ENCODE data around the gene TAF7L. TPM values are rescaled to one million over a fixed set of nuclear protein-coding genes. Genes with fewer than 3 reads are reported as not detected.
"Not testable (repeated sequence)": the region's sequence is repeated elsewhere in the genome, so short reads cannot be mapped to it uniquely, and the experiment has no call there.

The TAF7L gene, protein sequence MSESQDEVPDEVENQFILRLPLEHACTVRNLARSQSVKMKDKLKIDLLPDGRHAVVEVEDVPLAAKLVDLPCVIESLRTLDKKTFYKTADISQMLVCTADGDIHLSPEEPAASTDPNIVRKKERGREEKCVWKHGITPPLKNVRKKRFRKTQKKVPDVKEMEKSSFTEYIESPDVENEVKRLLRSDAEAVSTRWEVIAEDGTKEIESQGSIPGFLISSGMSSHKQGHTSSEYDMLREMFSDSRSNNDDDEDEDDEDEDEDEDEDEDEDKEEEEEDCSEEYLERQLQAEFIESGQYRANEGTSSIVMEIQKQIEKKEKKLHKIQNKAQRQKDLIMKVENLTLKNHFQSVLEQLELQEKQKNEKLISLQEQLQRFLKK
- polyA plus RNA-seq (2012; ENCODE audit: insufficient read depth, insufficient read length, low read depth), result 2.5 TPM

DNA sequence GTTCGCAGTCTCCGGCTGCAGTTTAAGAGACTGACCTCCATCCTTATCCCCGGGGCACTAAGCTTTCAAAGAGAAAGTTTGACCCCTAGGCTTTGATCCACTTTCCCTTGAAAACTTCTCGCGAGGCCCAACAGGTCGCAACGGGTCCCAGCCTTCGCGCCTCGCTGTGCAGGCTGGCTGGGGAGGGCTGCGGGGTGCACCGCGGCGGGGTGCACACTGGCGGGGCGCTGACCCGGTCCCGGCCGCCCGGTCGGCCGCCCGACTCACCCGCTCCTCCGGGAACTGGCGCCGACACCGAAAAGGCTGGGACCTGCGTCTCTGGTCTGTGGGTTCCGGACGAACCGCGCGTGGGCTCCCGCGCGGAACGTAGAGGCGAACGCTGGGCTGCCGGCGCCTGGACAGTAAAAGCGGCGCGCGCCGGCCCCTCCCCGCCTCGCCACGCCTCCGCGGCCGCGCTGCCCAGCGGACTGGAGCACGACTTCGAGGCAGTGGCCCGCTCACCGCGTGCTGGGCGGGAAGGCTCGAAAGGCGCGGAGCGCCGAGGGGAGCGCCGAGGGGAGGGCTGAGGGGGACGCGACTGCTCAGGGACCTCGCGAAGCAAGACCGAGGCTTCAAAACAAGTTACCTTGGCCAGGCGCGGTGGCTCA lies at the start of gene TAF7L:
TSS of gene TAF7L (minus strand) at position 378 of the 647 bp plus-strand sequence. CDS start 3,791 bp downstream, outside the sequence.
- no peaks in the 10 kb centered on the region for H3K9me3 ChIP-seq

DNA sequence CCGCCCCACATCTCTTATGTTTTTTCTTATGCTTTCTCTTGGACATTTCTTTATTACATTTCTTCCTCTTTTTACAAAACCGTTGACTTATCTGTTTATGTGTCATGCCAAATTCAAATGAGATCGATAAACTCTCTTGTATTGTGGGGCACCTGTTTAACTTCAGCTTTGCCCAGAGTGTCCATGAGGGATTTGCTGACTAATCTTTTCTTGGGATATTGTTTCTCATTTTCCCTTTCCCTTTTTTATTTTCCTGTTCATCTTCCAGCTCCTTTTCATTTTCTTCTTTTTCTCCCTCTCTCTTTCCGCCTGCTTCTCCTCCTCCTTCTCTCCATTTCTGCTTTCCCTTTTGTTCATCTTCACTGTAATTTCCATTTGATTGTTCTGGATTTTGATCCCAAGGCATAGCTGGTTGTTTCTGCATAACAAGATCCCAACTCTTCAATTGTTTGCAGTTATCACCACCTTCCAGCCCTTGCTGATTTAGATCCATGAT lies 46.7 kb upstream of the TAF7L start:
- no peaks in the 10 kb centered on the region for H3K36me3 ChIP-seq
- no peaks in the 10 kb centered on the region for H3K27me3 ChIP-seq
- TF ChIP-seq, protein P1, sequence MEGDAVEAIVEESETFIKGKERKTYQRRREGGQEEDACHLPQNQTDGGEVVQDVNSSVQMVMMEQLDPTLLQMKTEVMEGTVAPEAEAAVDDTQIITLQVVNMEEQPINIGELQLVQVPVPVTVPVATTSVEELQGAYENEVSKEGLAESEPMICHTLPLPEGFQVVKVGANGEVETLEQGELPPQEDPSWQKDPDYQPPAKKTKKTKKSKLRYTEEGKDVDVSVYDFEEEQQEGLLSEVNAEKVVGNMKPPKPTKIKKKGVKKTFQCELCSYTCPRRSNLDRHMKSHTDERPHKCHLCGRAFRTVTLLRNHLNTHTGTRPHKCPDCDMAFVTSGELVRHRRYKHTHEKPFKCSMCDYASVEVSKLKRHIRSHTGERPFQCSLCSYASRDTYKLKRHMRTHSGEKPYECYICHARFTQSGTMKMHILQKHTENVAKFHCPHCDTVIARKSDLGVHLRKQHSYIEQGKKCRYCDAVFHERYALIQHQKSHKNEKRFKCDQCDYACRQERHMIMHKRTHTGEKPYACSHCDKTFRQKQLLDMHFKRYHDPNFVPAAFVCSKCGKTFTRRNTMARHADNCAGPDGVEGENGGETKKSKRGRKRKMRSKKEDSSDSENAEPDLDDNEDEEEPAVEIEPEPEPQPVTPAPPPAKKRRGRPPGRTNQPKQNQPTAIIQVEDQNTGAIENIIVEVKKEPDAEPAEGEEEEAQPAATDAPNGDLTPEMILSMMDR (IDR thresholded peaks at IDR 0.05; ENCODE audit: low read depth, low read length), result no peak
- no peak for DNase-seq
- H3K4me3 ChIP-seq (ENCODE audit: low read depth, low read length), result no peak overlapping the region
- H3K4me1 ChIP-seq, result no peaks in the 10 kb centered on the region
- no peaks in the 10 kb centered on the region for H3K9me3 ChIP-seq

More for the DNA sequence above, at the start of gene TAF7L:
- no peak for DNase-seq
- TF ChIP-seq, protein P1 (IDR thresholded peaks at IDR 0.05; ENCODE audit: low read depth, low read length), result no peak
- H3K4me1 ChIP-seq, result no peaks in the 10 kb centered on the region
- no peaks in the 10 kb centered on the region for H3K36me3 ChIP-seq
- H3K27me3 ChIP-seq, result no peaks in the 10 kb centered on the region
- H3K4me3 ChIP-seq (ENCODE audit: low read depth, low read length), result no peak within 1 kb of the TSS

DNA sequence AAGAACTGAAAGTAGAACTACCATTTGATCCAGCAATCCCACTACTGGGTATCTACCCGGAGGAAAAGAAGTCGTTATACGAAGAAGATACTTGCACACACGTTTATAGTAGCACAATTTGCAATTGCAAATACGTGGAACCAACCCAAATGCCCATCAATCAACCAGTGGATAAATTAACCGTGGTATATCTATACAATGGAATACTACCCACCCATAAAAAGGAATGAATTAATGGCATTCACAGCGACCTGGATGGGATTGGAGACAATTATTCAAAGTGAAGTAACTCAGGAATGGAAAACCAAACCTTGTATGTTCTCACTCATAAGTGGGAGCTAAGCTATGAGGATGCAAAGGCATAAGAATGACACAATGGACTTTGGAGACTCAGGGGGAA lies 43.2 kb upstream of the TAF7L start:
- not testable (repeated sequence) for H3K9me3 ChIP-seq; H3K4me3 ChIP-seq (ENCODE audit: low read depth, low read length); H3K36me3 ChIP-seq; H3K27me3 ChIP-seq; H3K4me1 ChIP-seq; DNase-seq

DNA sequence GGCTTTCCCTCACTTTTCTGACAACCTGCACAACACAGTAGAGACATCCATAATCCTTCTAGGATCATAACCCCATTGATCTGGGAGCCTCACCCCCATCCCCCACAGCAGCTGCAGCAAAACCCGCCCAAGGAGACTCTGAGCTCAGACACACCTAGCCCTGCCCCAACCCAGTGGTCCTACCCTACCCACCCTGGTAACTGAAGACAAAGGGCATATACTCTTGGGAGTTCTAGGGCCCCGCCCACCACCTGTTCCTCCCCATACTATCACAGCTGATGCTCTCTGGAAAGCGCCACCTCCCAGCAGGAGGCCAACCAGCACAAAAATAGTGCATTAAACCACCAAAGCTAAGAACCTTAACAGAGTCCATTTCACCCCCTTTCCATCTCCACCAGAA lies 35.5 kb upstream of the TAF7L start:
- H3K27me3 ChIP-seq; DNase-seq; H3K4me1 ChIP-seq; H3K36me3 ChIP-seq; H3K9me3 ChIP-seq; H3K4me3 ChIP-seq (ENCODE audit: low read depth, low read length): not testable (repeated sequence)

DNA sequence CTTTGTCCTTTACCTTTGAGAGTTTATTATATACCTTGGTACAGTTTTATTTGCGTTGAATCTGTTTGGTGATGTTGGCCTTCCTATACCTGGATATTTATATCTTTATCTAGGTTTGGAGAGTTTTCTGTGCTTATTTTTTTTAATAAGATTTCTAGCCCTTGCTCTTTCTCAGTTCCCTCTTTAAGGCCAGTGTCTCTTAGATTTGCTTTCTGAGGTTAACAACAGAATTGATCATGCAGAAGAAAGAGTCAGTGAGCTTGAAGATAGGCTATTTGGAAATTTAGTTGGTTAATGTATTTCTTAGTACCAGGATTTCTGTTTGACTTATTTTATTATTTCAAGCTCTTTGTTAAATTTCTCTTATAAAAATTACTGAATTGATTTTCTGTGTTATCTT lies 12.7 kb upstream of the TAF7L start:
- no peaks in the 10 kb centered on the region for H3K36me3 ChIP-seq
- no peak for DNase-seq
- no peaks in the 10 kb centered on the region for H3K4me1 ChIP-seq
- H3K27me3 ChIP-seq, result no peaks in the 10 kb centered on the region
- no peaks in the 10 kb centered on the region for H3K9me3 ChIP-seq
- H3K4me3 ChIP-seq (ENCODE audit: low read depth, low read length), result no peak overlapping the region
- TF ChIP-seq, protein P1 (IDR thresholded peaks at IDR 0.05; ENCODE audit: low read depth, low read length), result no peak

DNA sequence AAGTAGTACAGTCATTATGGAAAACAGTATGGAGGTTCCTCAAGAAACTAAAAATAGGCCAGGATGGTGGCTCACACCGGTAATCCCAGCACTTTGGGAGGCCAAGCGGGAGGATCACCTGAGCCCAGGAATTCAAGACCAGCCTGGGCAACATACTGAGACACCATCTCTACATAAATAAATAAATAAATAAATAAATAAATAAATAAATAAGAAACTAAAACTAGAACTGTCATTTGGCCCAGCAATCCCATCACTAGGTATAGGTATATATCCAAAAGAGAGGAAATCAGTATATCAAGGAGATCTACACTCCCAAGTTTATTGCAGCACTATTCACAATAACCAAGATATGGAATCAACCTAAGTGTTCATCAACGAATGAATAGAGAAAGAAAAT lies 4.5 kb upstream of the TAF7L start:
- not testable (repeated sequence) for H3K27me3 ChIP-seq; H3K4me3 ChIP-seq (ENCODE audit: low read depth, low read length); H3K9me3 ChIP-seq; H3K36me3 ChIP-seq; DNase-seq; H3K4me1 ChIP-seq

DNA sequence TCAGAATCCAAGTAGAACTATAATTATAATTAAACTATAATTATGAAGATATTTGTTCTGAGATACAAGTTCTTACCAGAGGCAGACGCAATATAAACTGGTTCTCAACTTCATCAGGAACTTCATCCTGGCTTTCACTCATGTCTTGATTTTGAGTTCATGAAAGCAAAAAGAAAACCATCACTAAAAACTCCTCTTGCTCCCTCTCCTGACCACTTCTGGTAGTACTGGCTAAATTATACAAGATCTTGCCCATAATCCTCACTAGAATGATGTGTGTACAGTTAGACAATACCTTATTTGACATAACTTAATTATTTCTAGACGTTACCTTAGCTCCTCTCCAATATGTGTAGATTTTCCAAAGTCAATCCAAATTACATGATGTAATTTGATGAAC lies 3.7 kb downstream of the TAF7L start:
- H3K4me1 ChIP-seq, result no peaks in the 10 kb centered on the region
- TF ChIP-seq, protein P1 (IDR thresholded peaks at IDR 0.05; ENCODE audit: low read depth, low read length), result peak; percentile 55
- H3K9me3 ChIP-seq, result no peaks in the 10 kb centered on the region
- H3K27me3 ChIP-seq, result no peaks in the 10 kb centered on the region
- no peaks in the 10 kb centered on the region for H3K36me3 ChIP-seq
- peak; percentile 11 for DNase-seq
- no peak overlapping the region for H3K4me3 ChIP-seq (ENCODE audit: low read depth, low read length)
